HG02763 (cell line): ENCODE data around the gene CD151.

Source experiments
- ATAC-seq: cut with Tn5 transposase; IDR thresholded peaks from one replicate; pipeline ENCODE4 v1.9.1; 2021; ENCODE audit warnings: mild to moderate bottlenecking, moderate library complexity; ENCODE audit not compliant: unreplicated experiment

The CD151 gene

GRCh38 chr11:841981-842369 is 9.2 kb downstream of the CD151 start:
- ATAC-seq = no peak

- peak; percentile 58 for ATAC-seq
Observed at GRCh38 chr11:842370-843002, 9.7 kb downstream of the CD151 start, which contains the start of the genes POLR2L and TSPAN4. Gene POLR2L, minus strand, starts transcription at chr11:842529. Its CDS starts 21 bp downstream, at chr11:842508. Gene TSPAN4, plus strand, starts transcription at chr11:842852. Its CDS starts 7,453 bp downstream, at chr11:850305.

- no peak for ATAC-seq
Observed at GRCh38 chr11:843086-843734, 10.5 kb downstream of the CD151 start.

GRCh38 chr11:843818-844692 is 11.3 kb downstream of the CD151 start:
- no peak for ATAC-seq

GRCh38 chr11:844693-845644 is 12.2 kb downstream of the CD151 start:
- ATAC-seq = no peak

GRCh38 chr11:845872-846495 is 13.2 kb downstream of the CD151 start:
- no peak for ATAC-seq

GRCh38 chr11:846496-847098 is 13.8 kb downstream of the CD151 start:
- ATAC-seq = no peak

GRCh38 chr11:847876-848275 is 15.1 kb downstream of the CD151 start:
- no peak for ATAC-seq

- no peak for ATAC-seq
Observed at GRCh38 chr11:848380-848931, 15.7 kb downstream of the CD151 start.

GRCh38 chr11:849104-849824 is 16.5 kb downstream of the CD151 start:
- ATAC-seq = no peak

- ATAC-seq = no peak
Observed at GRCh38 chr11:849951-850774, 17.4 kb downstream of the CD151 start.

GRCh38 chr11:850775-851763 is 18.3 kb downstream of the CD151 start:
- ATAC-seq = no peak

- ATAC-seq = no peak
Observed at GRCh38 chr11:852762-853161, 20.0 kb downstream of the CD151 start.

- ATAC-seq = no peak
Observed at GRCh38 chr11:853682-854448, 21.1 kb downstream of the CD151 start.

- no peak for ATAC-seq
Observed at GRCh38 chr11:854601-855329, 22.0 kb downstream of the CD151 start.
